Astrocyte (in vitro differentiated cells and primary cell): ENCODE data around the gene PLCL1.

Experiments used
- EZH2 ChIP-seq: IDR thresholded peaks from 2 replicates; pipeline ENCODE4 v1.6.1; 2012; ENCODE audit warnings: mild to moderate bottlenecking, low read length, inconsistent platforms; ENCODE audit not compliant: insufficient read depth
- TF ChIP-seq, protein P1 (sequence below): IDR thresholded peaks from 2 replicates; pipeline ENCODE4 v1.5.1; 2011; ENCODE audit warnings: low read depth, mild to moderate bottlenecking, inconsistent platforms, low read length, moderate library complexity; ENCODE audit not compliant: insufficient read depth

DNA sequence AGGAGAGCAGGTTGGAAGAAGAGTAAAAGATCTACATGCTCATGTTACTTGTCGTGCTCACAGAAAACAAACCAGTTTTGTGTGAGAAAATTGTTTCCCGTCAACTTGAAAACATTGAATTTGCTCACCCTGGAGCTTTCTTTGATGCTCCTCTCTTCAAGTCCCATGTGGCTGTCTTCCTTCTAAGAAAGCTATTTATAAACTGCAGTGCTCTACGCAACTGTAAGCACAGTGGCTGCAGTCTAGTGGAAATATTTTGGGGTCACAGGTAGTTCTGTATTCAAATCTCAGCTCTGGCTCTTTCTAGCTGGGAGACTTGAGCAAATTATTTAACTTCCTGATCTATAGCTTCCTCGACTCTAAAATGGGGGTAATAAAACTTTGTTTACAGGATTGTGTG is 211.8 kb downstream of the PLCL1 start:
- TF ChIP-seq EZH2, result no peak
- TF ChIP-seq, protein P1, sequence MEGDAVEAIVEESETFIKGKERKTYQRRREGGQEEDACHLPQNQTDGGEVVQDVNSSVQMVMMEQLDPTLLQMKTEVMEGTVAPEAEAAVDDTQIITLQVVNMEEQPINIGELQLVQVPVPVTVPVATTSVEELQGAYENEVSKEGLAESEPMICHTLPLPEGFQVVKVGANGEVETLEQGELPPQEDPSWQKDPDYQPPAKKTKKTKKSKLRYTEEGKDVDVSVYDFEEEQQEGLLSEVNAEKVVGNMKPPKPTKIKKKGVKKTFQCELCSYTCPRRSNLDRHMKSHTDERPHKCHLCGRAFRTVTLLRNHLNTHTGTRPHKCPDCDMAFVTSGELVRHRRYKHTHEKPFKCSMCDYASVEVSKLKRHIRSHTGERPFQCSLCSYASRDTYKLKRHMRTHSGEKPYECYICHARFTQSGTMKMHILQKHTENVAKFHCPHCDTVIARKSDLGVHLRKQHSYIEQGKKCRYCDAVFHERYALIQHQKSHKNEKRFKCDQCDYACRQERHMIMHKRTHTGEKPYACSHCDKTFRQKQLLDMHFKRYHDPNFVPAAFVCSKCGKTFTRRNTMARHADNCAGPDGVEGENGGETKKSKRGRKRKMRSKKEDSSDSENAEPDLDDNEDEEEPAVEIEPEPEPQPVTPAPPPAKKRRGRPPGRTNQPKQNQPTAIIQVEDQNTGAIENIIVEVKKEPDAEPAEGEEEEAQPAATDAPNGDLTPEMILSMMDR, result no peak
